ENCODE data around the gene MORC3. TPM values are rescaled to one million over a fixed set of nuclear protein-coding genes. Genes with fewer than 3 reads are reported as not detected.
"Not testable (repeated sequence)": the region's sequence is repeated elsewhere in the genome, so short reads cannot be mapped to it uniquely, and the experiment has no call there.

MORC3 gene
- total and polyA plus RNA-seq, 4 donors = 12.0 to 45.2 (median 28.5) TPM

DNA sequence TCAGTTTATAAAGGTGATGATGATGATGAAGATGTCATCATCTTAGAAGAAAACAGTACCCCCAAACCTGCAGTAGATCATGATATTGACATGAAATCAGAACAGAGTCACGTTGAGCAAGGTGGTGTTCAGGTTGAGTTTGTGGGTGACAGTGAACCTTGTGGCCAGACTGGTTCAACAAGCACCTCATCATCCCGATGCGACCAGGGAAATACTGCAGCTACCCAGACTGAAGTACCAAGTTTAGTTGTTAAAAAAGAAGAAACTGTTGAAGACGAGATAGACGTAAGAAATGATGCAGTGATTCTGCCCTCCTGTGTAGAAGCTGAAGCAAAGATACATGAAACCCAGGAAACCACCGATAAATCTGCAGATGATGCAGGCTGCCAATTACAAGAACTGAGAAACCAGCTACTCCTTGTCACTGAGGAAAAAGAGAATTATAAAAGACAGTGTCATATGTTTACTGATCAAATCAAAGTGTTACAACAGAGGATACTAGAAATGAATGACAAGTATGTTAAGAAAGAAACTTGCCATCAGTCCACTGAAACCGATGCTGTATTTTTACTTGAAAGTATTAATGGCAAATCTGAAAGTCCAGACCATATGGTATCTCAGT, 49.2 kb downstream of the MORC3 start:
- ATAC-seq (ENCODE audit: low FRiP score) = no peak
- no peak overlapping the region for H3K4me3 ChIP-seq (ENCODE audit: low read length in 2 of 2)
- DNase-seq = no peak
- no peak overlapping the region for H3K27ac ChIP-seq (ENCODE audit: low read depth in 1 of 2, low read length in 2 of 2)
- intact Hi-C loops (cut with DNase I) = no loop called here
- no peaks in the 10 kb centered on the region for H3K9me3 ChIP-seq (ENCODE audit: control insufficient read depth, low read length)
- WGBS, 2 donors = 91 to 93% methylated on average over 7 of the region's 7 CpGs
- H3K4me1 ChIP-seq (ENCODE audit: control insufficient read depth in 1 of 2, insufficient read depth in 2 of 2, low read length in 2 of 2) = no peaks in the 10 kb centered on the region
- H3K36me3 ChIP-seq (ENCODE audit: control insufficient read depth in 1 of 2, insufficient read depth in 2 of 2, low read length in 1 of 2) = peaks cover 5 to 11% of the 10 kb centered on the region in 2 donors
- H3K27me3 ChIP-seq (ENCODE audit: control insufficient read depth in 1 of 2, insufficient read depth in 2 of 2, low read length in 1 of 2) = no peaks in the 10 kb centered on the region

DNA sequence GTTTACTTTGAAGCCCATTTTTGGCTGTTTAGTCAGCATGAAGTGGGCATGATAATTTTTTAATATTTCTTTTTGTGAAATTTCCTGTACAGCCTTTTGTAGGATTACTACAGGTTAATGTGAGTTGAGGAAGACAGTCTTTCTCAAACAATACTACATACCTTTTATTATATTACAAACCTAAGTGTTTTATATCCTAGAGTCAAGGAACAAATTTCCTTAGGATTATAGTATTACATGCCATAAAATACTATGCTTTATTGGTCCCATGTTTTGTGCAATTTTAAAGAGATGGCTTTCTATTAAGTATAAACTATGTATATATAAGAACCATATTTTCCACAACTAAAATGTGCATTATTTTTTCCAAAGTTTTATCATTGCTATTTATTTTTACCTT, 56.0 kb downstream of the MORC3 start:
- Histone ChIP-seq H3K36me3 (ENCODE audit: control insufficient read depth in 1 of 2, insufficient read depth in 2 of 2, low read length in 1 of 2) (peaks cover 0 to 2% of the 10 kb centered on the region in 2 donors), H3K27me3 (ENCODE audit: control insufficient read depth in 1 of 2, insufficient read depth in 2 of 2, low read length in 1 of 2) (no peaks in the 10 kb centered on the region), H3K27ac (ENCODE audit: low read depth in 1 of 2, low read length in 2 of 2) (no peak overlapping the region), H3K9me3 (ENCODE audit: control insufficient read depth, low read length) (no peaks in the 10 kb centered on the region), H3K4me1 (ENCODE audit: control insufficient read depth in 1 of 2, insufficient read depth in 2 of 2, low read length in 2 of 2) (no peaks in the 10 kb centered on the region), H3K4me3 (ENCODE audit: low read length in 2 of 2) (no peak overlapping the region)
- DNase-seq (no peak), ATAC-seq (ENCODE audit: low FRiP score) (no peak)
- intact Hi-C loops (cut with DNase I) = no loop called here

DNA sequence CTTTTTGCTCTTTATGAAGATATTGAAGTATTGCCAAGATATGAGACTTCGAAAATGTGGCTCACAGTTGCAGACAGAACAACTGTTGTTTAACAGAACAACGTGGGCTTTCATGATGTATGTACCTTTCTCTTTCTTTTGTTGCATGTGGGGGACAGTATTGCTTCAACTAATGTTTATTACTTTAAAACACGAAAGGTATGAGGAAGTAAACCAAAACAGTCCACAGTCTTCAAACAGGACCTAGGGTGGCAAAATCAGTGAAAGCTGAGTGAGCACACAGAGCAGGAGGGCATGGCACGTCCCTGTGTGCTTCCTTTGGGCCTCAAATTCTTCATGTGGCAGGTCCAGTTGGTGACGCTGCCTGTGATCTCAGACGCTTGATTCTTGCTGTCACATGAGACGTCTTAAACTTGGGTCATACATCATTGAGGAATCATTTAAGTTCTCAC, 57.4 kb downstream of the MORC3 start:
- 47 to 57% methylated on average over 7 of the region's 7 CpGs for WGBS, 2 donors
- H3K27me3 ChIP-seq (ENCODE audit: control insufficient read depth in 1 of 2, insufficient read depth in 2 of 2, low read length in 1 of 2) = no peaks in the 10 kb centered on the region
- DNase-seq = no peak
- no peaks in the 10 kb centered on the region for H3K4me1 ChIP-seq (ENCODE audit: control insufficient read depth in 1 of 2, insufficient read depth in 2 of 2, low read length in 2 of 2)
- H3K27ac ChIP-seq (ENCODE audit: low read depth in 1 of 2, low read length in 2 of 2) = no peak overlapping the region
- no peaks in the 10 kb centered on the region for H3K9me3 ChIP-seq (ENCODE audit: control insufficient read depth, low read length)
- H3K4me3 ChIP-seq (ENCODE audit: low read length in 2 of 2) = no peak overlapping the region
- intact Hi-C loops (cut with DNase I) = no loop called here
- H3K36me3 ChIP-seq (ENCODE audit: control insufficient read depth in 1 of 2, insufficient read depth in 2 of 2, low read length in 1 of 2) = no peaks in the 10 kb centered on the region
- no peak for ATAC-seq (ENCODE audit: low FRiP score)

DNA sequence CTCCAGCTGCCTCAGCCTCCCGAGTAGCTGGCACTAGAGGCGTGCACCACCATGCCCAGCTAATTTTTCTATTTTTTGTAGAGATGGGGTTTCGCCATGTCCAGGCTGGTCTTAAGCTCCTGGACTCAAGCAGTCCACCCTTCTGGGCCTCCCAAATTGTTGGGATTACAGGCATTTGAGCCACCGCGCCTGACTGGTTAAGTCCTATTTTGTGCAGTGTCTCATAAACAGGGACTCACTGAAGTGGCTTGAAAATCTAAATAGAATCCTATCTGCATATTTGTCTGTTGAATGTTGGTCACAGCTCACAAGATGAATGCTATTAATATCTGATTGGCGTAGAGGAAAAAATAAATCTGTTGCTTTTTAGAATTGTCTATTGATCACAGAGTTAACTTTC, 59.3 kb downstream of the MORC3 start:
- no peaks in the 10 kb centered on the region for H3K4me1 ChIP-seq (ENCODE audit: control insufficient read depth in 1 of 2, insufficient read depth in 2 of 2, low read length in 2 of 2)
- H3K9me3 ChIP-seq (ENCODE audit: control insufficient read depth, low read length) = no peaks in the 10 kb centered on the region
- DNase-seq = no peak
- no peak overlapping the region for H3K4me3 ChIP-seq (ENCODE audit: low read length in 2 of 2)
- no peaks in the 10 kb centered on the region for H3K36me3 ChIP-seq (ENCODE audit: control insufficient read depth in 1 of 2, insufficient read depth in 2 of 2, low read length in 1 of 2)
- intact Hi-C loops (cut with DNase I) = no loop called here
- no peaks in the 10 kb centered on the region for H3K27me3 ChIP-seq (ENCODE audit: control insufficient read depth in 1 of 2, insufficient read depth in 2 of 2, low read length in 1 of 2)
- no peak overlapping the region for H3K27ac ChIP-seq (ENCODE audit: low read depth in 1 of 2, low read length in 2 of 2)
- 93 to 94% methylated on average over 6 of the region's 6 CpGs for WGBS, 2 donors
- ATAC-seq (ENCODE audit: low FRiP score) = no peak

DNA sequence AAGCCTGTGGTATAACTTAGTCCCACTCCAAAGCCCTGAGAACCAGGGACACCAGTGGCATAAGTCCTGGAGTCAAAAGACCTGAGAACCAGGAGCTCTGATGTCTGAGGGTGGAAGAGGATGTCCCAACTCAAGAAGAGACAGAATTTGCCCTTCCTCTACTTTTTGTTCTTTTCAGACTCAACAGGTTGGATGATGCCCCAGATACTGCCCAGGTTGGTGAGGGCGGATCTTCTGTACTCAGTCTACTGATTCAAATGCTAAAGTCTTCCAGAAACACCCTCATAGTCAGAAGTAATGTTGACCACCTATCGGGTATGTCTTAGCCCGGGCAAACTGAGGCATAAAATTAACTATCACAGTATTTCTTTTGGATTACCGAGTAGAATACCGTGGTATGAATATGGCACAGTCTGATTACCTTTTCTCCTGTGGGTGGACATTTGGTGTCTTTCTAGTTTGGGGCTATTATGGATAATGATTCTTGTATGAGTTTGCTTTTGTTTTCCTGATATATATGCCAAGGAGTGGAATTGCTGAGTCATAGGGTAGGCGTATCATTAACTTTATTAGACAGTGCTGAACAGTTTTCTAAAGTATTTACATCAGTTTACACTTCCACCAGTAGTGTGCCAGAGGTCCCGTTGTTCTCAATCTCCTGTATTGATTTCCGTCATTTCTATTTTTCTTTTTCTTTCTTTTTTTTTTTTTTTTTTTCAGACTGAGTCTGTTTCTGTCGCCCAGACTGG, 62.0 kb downstream of the MORC3 start:
- H3K9me3 ChIP-seq (ENCODE audit: control insufficient read depth, low read length) = no peaks in the 10 kb centered on the region
- no peaks in the 10 kb centered on the region for H3K36me3 ChIP-seq (ENCODE audit: control insufficient read depth in 1 of 2, insufficient read depth in 2 of 2, low read length in 1 of 2)
- no peaks in the 10 kb centered on the region for H3K27me3 ChIP-seq (ENCODE audit: control insufficient read depth in 1 of 2, insufficient read depth in 2 of 2, low read length in 1 of 2)
- 76 to 80% methylated on average over 9 of the region's 9 CpGs for WGBS, 2 donors
- ATAC-seq (ENCODE audit: low FRiP score) (no peak), DNase-seq (no peak)
- H3K4me3 ChIP-seq (ENCODE audit: low read length in 2 of 2) = no peak overlapping the region
- no peak overlapping the region for H3K27ac ChIP-seq (ENCODE audit: low read depth in 1 of 2, low read length in 2 of 2)
- no peaks in the 10 kb centered on the region for H3K4me1 ChIP-seq (ENCODE audit: control insufficient read depth in 1 of 2, insufficient read depth in 2 of 2, low read length in 2 of 2)
- intact Hi-C loops (cut with DNase I) = no loop called here

DNA sequence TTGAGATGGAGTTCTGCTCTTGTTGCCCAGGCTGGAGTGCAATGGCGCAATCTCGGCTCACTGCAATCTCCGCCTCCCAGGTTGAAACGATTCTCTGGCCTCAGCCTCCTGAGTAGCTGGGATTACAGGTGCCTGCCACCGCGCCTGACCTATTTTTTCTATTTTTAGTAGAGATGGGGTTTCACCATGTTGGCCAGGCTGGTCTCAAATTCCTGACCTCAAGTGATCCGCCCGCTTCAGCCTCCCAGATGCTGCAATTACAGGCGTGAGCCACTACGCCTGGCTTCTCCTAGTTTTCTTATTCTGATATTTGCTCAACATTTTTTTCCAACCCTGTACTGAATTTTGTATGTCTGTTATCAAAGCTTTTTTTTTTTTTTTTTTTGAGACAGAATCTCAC, 62.7 kb downstream of the MORC3 start:
- H3K36me3 ChIP-seq (ENCODE audit: control insufficient read depth in 1 of 2, insufficient read depth in 2 of 2, low read length in 1 of 2); intact Hi-C loops (cut with DNase I); DNase-seq; H3K4me3 ChIP-seq (ENCODE audit: low read length in 2 of 2); H3K4me1 ChIP-seq (ENCODE audit: control insufficient read depth in 1 of 2, insufficient read depth in 2 of 2, low read length in 2 of 2); H3K27ac ChIP-seq (ENCODE audit: low read depth in 1 of 2, low read length in 2 of 2); ATAC-seq (ENCODE audit: low FRiP score); H3K9me3 ChIP-seq (ENCODE audit: control insufficient read depth, low read length); H3K27me3 ChIP-seq (ENCODE audit: control insufficient read depth in 1 of 2, insufficient read depth in 2 of 2, low read length in 1 of 2): not testable (repeated sequence)
- 94 to 98% methylated on average over 10 of the region's 10 CpGs for WGBS, 2 donors

DNA sequence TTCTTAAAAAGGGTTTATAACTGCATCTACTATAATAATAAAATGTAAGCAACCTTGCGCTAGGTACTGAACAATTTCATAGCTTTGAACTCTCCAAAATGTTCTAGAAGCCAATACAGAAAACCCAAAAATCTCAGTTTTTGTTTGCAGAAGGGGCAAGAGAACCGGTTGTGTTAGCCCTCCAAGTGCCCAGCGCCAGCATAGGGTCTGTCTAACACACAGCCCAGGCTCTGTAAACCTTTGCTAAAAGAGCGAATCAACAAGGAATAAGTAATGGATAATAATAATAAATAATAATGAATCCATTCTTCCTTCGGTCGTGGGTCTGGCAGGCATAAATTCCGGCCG, 64.9 kb downstream of the MORC3 start:
- ATAC-seq (ENCODE audit: low FRiP score) = no peak
- intact Hi-C loops (cut with DNase I) = no loop called here

DNA sequence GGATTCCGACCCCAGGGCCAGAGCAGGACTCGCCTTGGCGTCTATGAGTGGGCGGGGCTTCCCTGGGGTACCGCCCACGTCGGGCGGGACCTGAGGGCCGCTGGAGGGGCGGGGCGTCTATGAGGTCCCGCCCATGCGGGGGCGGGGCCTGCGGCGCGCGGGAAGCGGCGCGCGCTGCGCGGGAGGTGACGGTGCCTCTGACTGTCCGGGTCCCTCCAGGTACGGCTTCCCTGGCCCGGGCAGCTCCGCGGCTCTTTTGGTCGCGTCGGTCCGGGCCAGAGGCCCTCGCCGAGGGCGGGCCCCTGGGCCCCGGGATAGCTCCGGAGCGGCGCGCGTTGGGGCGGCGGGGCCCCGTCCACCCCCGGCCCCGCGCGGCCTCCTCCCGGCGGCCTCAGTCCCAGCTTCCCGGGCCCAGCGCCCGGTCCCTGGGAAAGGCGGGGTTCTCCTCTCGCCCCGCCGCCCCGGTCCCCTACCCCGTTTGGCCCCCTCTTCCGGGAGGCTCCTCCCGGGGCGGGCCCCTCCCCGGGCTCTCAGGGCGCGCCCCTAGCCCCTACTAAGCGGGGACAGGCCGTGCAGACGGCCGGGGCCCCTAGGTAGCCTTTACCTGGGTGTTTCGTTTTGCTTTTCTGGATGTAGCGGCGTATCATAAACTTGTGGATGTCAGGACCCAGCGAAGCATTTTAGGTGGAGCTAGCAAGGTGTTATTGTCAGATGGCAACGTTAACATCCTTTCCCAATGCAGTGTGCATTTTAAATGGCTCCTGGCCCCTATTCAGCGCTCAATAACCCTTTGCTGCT, 65.4 kb downstream of the MORC3 start, which contains the start of gene CHAF1B:
Gene CHAF1B (plus strand): TSS at position 160 of the 798 bp plus-strand sequence. CDS start 745 bp downstream, outside the sequence.
- WGBS, 2 donors = 2% methylated on average over 45 to 77 of the region's 77 CpGs

More for the DNA sequence above, 64.9 kb downstream of the MORC3 start:
- Histone ChIP-seq H3K9me3 (ENCODE audit: control insufficient read depth, low read length) (no peaks in the 10 kb centered on the region), H3K4me1 (ENCODE audit: control insufficient read depth in 1 of 2, insufficient read depth in 2 of 2, low read length in 2 of 2) (no peaks in the 10 kb centered on the region), H3K27ac (ENCODE audit: low read depth in 1 of 2, low read length in 2 of 2) (no peak overlapping the region), H3K27me3 (ENCODE audit: control insufficient read depth in 1 of 2, insufficient read depth in 2 of 2, low read length in 1 of 2) (no peaks in the 10 kb centered on the region), H3K36me3 (ENCODE audit: control insufficient read depth in 1 of 2, insufficient read depth in 2 of 2, low read length in 1 of 2) (no peaks in the 10 kb centered on the region), H3K4me3 (ENCODE audit: low read length in 2 of 2) (no peak overlapping the region)
- no peak for DNase-seq
- WGBS, 2 donors = 33 to 34% methylated on average over 8 of the region's 8 CpGs

More for the DNA sequence above, 65.4 kb downstream of the MORC3 start, which contains the start of gene CHAF1B:
- H3K27me3 ChIP-seq (ENCODE audit: control insufficient read depth in 1 of 2, insufficient read depth in 2 of 2, low read length in 1 of 2) = no peaks in the 10 kb centered on the region
- ATAC-seq (ENCODE audit: low FRiP score) (peak; percentile 94), DNase-seq (peak; percentile 81 to 93)
- H3K4me1 ChIP-seq (ENCODE audit: control insufficient read depth in 1 of 2, insufficient read depth in 2 of 2, low read length in 2 of 2) = no peaks in the 10 kb centered on the region
- intact Hi-C loops (cut with DNase I) = no loop called here
- H3K27ac ChIP-seq (ENCODE audit: low read depth in 1 of 2, low read length in 2 of 2) = no peak within 1 kb of the TSS
- H3K4me3 ChIP-seq (ENCODE audit: low read length in 2 of 2) = peak within 1 kb of the TSS; percentile 89 to 90
- no peaks in the 10 kb centered on the region for H3K36me3 ChIP-seq (ENCODE audit: control insufficient read depth in 1 of 2, insufficient read depth in 2 of 2, low read length in 1 of 2)
- H3K9me3 ChIP-seq (ENCODE audit: control insufficient read depth, low read length) = no peaks in the 10 kb centered on the region
